NCI-H69 (cell line): ENCODE measurements around the gene KCNMA1.

Experiments
- DNase-seq: peaks from one replicate; lab custom pipeline; 2025; lab: John Stamatoyannopoulos, UW

KCNMA1 gene

DNA sequence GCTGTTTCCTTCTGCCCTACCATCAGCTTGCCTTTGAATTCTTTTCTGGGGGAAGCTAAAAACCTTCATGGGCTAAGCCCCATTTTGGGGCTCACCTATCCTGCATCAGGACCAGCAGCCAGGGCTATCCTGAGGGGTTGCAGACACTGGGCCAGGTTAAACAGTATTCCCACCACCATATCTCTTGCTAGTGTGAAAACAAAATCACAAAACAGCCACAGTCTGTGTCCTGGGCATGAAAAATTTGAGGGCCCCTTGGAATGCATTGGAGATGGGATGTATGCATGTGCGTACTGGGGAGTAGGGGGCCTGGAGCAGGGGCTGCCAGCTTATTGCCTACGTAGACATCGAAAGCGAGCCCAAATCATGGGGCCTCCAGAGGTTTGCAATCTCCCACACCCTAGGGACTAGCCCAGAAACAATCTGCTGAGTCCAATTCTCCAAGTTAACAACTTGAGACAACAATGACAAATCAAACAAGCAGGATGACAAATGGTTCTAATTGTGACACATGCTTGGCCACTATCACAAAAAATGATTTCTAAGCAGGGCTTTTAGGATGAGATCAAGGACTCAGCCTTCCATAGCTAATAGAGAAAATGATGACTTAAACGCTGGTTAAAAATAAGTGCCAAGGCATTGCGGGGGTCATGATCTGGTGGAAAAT lies 557.1 kb downstream of the KCNMA1 start:
- peak; percentile 3 for DNase-seq

DNA sequence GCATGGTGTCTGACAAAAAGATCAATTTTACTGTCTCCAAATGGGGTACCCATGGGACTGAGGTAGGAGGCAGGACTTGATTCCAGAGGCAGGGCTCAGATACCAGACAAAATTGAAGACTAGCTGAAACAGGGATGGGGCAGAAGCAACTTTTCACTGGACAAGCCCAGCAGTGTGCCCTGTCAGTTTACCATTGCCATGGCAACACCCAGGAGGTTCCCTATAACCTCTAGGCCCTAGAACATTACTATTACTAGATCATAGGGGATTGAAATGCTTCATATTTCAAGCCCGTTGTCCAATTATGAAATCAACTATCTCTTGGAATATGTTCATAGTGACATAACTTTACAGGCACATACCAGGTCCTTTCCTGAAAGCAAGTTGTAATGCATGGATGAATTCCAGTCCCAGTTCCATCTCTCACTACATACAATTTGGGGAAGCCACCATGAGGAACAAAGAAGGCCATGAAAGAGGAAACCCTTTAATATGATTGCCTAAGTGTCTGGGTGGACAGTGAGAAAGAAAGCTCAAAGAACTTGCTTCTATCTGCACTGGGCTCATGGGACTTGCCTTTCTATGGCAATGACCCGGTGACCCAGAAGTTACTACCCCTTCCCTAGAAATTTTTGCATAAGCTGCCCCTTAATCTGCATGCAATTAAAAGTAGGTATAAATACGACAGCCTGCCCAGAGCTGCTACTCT lies 557.9 kb downstream of the KCNMA1 start:
- DNase-seq = no peak

DNA sequence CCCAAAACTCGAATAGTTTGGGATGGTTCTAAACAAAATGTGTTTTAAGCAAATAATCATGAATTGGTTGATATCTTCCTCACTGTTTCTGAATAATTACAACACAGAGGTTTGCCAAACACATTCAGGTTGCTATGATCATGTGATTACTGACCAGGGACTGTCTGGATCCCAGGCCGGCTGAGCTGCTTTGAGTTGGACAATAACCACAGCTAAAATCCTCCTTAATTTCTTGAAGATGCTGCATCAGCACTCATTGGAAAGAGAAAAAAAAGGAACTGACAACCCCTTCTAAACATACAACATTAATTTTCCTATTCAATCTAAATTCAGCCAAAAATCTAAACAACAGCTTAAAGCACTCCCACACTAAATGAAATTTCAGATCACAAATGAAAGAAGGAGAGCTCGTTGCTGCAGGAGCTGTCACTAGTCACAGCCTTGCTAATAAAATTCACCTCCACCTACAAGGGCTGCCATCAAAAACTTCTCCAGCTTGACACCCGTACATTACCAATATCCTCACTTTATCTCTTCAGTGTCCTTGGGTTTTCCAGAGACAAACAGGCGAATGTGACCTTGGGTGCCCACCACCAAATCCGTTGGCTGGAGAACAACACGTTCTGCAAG lies 560.2 kb downstream of the KCNMA1 start:
- no peak for DNase-seq

DNA sequence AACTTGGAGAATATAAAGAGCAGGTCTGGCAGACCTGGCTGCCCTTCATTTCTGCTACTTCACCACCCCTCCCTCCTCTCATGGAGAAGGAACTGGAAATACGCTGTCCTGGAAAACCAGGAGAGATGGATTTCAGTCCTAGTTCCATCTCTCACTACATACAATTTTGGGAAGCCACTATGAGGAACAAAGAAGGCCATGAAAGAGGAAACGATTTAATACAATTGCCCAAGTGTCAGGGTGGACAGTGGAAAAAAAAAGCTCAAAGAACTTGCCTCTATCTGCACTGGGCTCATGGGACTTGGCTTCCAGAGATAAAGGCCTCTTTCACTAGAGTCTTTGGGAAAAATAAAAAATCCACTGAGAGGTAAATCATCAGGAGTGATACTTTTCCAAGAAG lies 561.7 kb downstream of the KCNMA1 start:
- DNase-seq = no peak

DNA sequence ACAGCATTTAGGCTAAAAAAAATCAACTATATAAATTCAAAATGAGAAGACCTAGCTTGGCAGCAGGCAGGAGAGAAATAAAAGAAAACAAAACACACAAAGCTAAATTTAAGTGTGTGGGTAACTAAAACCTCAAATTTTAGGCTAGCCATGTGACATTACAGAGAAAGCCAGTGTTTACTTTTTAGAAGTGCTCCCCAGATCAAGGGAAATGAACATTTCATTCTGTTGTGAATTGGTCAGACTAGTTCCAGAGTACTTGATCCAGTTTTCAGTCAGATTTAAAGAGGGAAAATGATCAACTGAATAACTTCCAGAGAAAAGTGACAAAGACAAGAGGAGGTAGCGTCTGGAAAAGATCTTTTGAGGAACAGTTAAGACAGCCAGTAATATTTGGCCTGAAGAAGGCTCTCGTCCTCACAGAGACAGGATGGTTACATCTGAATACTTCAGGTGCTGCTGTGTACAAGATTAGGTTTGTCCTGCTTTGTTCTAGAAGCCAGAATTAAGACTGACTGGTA lies 563.4 kb downstream of the KCNMA1 start:
- no peak for DNase-seq

DNA sequence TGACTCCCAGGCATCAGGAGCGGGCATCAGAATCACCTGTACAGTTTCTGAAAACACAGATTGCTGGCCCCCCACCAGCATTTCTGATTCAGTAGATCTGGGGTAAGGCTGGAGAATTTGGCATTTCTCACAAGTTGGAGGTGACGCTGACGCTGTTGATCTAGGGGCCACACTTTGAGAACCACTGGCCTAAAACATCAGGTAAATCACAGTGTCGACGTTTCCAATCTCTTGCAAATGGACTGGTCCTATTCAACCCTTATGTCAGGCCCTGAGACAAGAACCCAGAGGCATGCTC lies 564.0 kb downstream of the KCNMA1 start:
- no peak for DNase-seq

DNA sequence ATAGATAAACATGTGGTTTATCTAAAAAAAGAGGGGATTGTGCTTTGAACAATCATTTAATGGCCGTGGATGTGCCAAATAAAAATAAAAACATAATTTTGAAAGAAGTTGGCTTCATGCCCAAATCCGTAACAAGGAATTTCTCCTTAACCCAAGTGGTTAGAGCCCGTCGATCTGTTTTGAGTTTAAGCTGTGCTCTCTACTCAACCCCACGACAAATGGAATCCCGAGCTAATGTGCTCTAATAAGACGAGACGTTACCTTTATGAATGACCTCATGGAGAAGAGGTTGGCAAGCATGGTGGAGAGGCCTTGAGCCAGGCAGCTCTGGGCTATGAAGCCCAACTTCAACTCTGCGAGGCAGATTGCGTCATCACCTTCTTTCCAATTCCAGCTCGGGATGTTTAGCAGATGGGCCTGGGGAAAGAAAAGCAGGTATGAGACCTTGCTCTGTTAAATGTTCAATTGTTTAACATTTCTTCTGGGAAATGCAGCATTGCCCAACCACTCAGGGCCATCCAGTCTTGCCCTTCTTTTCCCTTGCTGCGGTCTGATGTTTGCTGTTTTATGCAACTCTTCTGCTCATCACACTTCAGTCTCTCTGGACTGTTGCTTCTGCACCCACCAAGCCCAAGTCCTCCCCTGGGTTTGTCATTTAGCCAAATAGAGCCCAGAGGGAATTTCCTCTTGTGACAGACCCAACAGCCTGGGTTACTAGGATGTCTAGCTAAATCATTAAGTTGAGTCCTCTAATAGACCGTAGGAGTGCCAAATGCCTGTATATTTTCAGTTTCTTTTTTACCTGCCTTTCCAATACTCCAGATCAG lies 564.6 kb downstream of the KCNMA1 start:
- no peak for DNase-seq

DNA sequence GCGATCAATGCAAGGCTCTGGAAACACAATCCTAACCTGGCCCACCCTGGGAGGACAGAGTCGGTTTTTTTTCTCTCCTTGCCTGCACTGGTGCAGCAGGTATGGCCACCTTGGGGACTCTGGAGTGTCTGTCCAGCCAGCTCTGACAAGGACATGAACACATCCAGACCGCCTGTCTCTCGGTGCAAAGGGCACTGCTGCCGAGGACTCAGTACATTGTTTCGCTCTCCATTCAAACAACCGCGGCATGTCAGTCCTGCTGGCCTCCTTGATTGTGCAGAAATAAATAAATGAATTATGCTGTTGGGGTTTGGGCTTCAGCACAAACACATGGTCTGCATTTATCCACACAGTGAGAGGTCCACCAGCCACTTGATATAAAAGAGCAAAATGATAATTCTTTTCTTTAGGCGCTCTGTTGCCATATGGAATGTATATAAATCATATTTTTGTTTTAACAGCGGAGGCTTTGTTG lies 565.2 kb downstream of the KCNMA1 start:
- DNase-seq = no peak

DNA sequence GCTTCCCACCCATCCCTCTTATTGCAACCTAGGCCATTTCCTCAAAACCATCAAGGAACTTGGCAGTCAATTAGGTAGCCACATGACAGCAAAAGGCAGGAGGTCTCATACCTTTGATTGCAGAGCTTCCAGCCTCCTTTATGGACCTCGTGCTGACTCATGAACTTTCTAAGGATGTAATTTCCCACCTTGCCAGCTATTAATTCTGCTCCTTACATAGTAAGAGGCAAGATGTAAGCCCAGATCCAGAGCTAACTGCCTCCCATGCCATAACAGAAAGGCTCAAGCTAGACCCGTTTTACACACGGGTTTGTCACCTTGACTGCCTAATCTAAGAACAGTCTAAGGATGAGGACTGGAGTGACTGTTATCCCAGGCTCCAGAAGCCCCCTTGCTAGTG lies 565.7 kb downstream of the KCNMA1 start:
- no peak for DNase-seq

DNA sequence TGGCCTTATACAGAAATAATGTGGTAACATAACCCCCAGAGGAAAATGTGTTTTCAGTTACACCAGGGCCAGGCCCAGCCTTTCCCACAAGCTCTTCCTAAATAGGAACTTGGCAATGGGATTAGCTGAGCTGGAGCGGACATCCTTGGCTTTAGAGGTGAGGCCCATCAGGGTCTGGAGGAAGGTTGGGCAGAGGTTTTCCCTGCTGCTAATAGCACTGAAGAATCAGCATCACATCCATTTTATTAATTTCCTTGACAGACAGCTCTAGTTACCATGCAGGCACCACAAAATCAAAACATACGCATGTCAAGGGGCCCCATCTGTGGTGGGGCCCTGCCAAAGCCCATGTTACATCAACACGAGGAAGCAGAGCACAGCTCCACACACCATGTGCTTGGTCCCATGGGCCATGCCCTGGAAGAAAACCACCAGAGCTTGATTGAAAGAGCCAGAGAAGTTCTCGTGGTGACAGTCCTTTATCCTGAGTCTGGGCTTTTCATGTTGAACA lies 566.6 kb downstream of the KCNMA1 start:
- DNase-seq = no peak

DNA sequence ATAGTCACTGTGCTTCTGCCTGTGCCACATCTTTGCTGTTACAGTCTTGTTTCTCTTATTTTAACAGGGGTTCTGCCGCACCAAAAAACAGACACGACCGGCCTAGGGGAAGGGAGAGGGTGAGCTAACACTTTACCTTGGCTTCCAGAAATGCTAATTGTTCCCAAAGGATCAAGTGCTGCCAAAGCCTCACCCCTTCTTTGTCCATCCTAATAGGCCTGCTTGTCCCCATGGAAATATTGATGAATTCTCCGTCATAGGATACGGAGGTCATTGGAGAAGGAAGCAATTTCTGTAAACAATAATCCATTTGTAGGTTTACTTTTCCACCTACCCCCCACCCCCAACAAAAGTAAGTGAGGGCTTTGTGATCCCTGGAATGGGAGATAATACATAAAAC lies 567.3 kb downstream of the KCNMA1 start:
- DNase-seq = no peak

DNA sequence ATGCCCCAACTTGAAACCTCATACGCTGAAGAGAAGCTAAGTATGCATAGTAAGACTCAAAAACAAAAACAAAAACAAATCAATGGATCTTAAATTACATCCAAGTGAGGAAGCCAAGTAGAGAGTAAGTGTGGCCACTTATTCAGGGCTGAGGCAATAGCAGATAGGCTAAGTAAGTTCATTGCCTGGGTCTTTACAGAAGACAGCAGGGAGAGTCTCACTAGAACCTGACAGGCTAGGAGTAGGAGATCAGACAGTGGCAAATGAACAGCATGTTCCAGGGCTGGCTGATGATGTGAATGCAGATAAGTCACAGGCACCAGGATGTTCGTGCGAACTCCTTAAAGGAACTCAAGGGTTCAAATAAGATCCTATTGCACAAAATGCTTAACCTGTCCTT lies 568.6 kb downstream of the KCNMA1 start:
- no peak for DNase-seq

DNA sequence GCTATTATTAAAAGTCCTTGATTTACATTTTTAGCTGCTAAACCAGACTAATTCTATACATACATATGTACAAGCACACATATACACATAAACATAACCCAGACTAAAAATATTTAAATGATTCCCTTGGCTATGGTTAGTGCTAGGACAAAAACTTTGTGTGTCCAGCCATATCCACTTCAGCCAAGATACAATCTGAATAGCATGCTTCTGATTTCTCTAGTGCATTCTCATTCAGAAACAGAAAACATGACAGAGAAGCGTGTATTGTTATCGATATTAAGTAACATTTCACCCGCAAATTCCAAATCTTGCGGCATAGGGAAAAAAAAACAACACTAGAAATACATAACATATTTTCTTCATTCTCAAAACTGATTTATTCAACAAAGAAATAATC lies 569.3 kb downstream of the KCNMA1 start:
- DNase-seq = no peak

DNA sequence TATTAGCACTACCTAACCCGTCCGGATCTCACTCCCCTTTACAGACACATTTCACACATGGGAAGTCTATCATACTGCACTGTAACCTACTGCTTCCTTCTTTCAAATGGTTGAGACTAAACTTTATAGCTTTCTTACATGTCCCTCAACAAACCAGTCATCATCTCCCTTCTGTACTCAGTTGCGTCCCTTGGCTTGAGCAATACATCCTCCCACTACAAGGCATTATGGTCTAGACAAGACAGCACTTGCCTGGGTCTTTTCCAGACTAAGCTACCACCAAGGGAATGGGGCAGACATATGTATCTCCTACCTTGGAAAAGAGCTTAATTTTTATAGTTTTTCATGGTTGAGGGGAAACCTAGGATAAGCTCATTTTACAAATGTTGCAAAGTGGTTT lies 575.2 kb downstream of the KCNMA1 start:
- DNase-seq = no peak

DNA sequence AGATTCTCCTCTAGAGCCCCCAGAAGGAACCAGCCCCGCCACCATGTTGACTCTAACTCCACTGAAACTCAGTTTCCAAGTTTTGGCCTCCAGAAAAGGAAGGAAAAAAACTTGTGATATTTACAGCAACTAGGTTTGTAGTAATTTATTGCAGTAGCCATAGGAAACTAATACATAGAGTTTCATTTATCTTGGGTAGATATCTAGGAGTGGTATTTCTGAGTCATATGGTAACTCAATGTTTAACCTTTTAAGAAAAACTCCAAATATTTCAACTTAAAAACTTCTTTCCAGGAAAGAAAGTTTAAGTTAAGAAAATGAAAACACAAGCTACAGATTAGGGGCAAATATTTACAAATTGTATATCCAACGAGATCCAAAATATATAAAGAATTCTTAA lies 576.7 kb downstream of the KCNMA1 start:
- DNase-seq = no peak

DNA sequence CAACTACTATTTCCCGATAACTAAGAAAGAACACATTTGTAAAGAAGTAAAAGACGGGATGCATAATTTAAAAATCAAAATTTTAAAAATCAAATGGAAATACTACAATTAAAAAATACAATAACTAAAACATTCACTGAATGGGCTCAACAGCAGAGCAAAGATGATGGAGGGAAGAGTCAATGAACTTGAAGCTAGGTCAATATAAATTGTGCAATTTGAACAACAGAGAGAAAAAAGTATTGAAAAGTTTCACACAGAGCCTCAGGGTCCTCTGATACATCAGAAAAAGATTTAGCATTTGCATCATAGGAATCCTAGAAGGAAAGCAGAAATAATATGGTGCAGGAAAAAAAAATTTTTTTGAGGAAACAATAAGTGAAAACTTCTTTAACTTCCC lies 581.0 kb downstream of the KCNMA1 start:
- no peak for DNase-seq

DNA sequence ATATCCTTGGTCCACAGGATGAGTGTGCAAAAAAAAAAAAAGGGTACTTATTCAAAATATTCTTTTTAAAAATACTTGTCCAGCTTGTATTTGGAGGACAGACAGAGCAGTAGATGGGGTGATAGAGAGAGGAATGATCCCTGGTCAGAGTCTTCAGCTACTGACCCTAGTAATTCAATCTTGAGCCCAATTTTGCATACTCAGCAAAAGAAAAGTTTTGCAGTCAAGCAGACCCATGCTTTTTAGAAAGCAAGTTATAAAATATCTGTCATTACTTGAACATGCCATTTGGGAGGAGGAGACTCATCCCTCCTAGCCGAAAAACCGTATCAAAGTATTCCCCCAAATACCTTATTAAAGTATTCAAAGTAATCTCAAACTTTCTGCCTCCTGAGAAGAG lies 585.0 kb downstream of the KCNMA1 start:
- DNase-seq = no peak

DNA sequence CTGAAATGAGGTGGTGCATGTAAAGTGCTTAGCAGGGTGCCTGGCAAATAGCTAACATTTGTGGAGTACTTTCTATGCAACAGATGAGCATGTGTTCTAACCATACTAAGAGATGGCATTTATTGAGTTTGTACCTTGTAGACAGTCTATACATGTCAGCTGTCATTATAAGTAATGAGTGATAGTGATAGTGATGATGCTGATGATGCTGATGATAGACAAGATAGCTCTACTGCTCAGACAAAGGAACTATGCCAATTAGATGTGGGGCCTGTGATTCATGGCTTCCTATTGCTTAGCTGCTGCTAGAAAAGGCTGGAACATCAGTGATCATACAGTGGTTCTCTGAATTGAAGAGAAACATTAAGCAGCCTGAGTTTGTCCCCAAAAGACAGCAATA lies 585.8 kb downstream of the KCNMA1 start:
- DNase-seq = peak; percentile 18

DNA sequence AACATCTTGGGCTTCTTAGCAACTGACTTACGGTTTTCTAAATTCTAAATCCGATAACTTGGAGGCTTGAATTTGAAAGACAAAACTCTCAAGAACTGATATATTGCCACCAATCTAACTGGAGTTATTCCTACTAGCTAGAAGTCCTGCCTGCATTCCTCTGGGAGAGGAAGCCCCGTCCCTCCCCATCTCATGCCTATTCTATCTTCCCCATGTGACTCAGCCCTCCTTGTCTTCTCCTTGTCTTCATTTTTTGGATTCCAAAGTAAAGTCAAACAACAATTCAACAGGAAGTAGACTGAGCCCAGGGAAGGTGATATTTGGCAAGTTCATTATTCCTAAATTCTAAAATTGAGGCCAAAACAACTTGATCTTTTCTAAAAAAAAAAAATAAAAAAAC lies 587.7 kb downstream of the KCNMA1 start:
- no peak for DNase-seq

DNA sequence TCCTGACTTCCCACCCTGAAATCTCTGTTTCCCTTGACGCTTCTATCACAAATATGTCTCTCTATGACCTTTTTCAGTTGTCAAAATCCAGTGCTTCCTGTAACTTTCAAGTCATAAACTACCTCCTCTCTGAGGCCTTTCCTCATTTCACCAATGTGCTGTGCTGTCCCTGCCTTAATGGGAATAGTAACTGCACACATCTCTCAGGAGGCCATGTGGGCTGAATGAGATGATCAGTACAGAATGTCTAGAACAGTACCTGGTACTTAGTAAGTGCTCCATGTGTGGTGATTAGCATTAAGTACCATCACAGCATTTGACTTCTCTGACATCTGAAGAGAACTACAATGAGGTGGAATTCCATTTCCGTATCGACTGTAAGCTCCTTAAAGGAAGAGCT lies 588.5 kb downstream of the KCNMA1 start:
- no peak for DNase-seq

DNA sequence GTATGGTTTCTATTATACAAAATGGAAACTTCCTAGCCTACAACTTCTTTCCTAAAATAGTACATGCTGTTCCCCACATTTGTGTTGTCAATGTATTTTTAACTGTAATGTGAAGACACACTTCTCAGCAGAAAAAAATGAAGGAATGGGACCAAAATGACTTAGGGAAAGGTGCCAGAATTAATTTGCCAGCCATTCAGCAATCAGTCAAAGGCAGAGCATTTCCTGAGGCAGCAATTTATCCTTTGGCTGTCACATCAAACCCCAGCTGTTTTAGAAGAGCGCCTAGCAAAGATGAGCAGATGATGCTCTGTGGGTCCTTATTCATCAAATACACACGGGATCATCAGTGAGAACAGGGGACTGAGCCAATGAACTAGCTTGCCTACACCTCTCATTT lies 592.5 kb downstream of the KCNMA1 start:
- DNase-seq = peak; percentile 30

DNA sequence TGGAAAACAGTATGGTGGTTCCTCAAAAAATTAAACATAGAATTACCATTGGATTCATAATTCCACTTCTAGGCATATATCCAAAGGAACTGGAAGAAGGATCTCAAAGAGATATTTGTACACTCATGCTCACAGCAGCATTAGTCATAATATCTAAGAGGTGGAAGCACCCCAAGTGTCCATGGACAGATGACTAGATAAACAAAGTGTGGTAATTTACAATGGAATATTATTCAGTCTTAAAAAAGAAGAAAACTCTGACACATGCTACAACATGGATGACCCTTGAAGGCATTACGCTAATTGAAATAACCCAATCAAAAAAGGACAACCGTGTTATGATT lies 594.2 kb downstream of the KCNMA1 start:
- no peak for DNase-seq
